Activated CD4-positive, alpha-beta T cell treated with anti-CD3 and anti-CD28 coated beads for 24 hours (primary cell): ENCODE data around the gene CYGB.
"Not testable (repeated sequence)": the region's sequence is repeated elsewhere in the genome, so short reads cannot be mapped to it uniquely, and the experiment has no call there.

Experiments used
- DNase-seq, 2 donors: peaks; one replicate each; pipeline ENCODE4 v3.0.0-alpha.2; 2020; ENCODE audit warnings: low read depth in 2 of 2

Gene CYGB

DNA sequence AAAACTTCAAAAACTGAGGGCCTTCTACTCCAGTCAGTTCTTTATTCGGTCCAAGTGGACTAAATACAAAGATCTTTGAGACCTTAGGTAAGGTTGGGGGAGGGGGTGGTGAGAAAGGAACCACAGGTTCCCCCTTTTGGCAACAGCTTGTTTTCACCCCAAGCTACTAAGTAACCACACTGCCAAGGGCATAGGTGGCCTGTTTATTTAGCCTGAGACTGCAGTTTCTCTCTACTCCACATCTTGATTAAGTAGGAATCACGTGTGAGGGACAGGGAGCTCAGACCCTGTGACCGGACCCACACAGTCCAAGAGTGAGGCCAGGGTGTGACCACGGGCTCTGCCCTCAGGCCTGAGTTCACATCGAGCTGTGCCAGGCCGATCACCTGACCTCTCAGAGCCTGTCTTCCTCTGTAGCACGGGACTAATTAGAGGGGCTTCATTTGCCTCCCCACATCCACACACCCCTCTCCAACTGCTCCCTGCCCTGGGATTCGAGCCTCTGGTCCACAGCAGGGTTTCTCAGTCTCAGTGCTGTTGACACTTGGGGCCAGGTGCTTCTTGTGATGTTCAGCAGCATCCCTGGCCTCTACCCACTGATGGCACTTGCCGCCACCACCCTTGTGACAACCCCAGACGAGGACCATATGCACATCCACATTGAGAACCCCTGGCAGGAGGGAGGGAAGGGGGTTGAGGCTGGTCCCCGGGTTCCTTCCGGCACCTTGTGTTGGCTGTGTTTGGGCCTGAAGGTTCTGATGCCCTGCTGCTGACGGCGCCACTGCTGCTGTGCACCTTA, 30.3 kb upstream of the CYGB start:
- no peak for DNase-seq

GRCh38 chr17:76566988-76567431, 29.5 kb upstream of the CYGB start:
- DNase-seq = no peak

GRCh38 chr17:76566613-76566943, 29.1 kb upstream of the CYGB start:
- no peak for DNase-seq

DNA sequence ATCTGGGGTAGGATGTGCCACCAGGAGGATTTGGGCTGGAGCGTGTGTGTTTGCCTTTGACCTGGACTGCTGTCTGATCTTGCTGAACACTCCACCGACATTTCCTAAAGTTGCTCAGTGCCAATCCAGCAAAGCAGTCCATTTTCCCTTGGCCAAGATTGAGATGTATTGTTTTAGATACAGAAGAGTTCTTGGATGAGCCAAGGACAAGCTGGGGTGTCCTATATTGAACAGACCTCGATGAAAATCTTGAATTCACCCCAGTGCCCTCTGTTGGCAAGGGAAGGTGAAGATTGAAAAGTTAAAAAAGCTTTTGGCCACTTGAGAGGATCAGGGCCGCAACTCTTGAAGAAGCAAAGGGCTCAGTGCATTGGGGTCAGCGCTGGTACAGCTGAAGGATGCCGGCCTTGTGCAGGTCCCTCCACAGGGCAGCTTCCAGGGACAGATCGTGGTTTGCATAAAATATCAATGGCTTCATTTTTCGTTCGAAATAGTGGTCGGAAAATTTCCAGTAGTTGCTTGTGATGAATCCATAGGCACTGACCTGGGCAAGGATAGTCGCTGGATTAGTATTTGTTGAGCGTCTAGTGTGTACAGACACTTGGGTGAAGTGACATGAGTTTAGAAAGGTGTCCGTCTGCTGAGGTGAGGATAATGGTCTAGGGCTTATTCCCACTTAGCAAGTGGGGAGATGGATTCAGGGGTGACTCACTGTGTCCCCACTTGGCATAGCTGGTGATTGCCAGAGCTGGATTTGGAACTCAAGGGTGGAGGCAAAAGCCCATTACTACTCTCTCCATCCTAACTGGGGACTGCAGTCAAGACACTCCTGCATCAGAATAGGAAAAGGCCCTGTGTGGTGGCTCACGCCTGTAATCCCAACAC, 28.5 kb upstream of the CYGB start:
- no peak for DNase-seq

GRCh38 chr17:76564991-76565727, 27.6 kb upstream of the CYGB start:
- not testable (repeated sequence) for DNase-seq

DNA sequence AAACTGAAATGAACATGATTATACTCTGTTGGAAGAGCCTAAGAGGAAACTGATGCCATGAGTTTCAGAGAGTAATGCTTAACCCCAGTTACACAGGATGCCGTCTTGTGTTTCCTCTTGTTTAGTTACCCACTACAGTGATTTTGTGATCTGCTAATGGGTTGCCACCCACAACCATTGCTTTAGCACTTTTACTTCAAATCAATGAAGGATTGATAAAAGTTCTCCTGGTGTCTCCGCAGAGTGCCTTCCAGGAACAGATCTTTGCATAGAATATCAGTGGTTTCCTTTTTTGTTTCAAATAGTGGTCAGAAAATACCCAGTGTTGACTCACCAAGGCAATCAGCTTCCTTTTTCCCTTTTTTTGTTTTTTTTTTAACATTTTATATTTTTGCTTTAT, 25.9 kb upstream of the CYGB start:
- DNase-seq = not testable (repeated sequence)

DNA sequence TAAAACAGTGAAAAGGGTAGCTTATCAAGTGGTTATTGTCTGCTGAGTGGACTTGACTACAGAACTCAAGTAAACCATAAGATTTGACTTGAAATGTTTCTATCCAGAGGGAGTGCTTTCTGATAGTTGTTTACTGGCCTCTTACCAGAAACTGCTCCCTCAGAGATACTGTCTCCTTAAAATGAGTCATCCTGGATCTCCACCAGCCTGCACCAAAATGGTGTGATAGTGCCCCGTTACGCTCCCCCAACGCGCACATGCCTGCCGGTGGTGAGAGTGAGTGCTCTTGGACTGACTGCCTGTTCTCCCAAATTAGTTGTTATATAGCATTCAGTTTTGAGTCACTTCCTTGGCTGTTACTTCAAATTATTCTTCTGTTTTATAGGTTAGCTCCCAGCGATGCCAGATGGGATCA, 25.2 kb upstream of the CYGB start:
- DNase-seq = no peak

GRCh38 chr17:76561799-76562268, 24.3 kb upstream of the CYGB start:
- no peak for DNase-seq

GRCh38 chr17:76561332-76561731, 23.8 kb upstream of the CYGB start:
- DNase-seq = no peak

- no peak for DNase-seq
These were observed 23.3 kb upstream of the CYGB start for GRCh38 chr17:76560877-76561221.

DNA sequence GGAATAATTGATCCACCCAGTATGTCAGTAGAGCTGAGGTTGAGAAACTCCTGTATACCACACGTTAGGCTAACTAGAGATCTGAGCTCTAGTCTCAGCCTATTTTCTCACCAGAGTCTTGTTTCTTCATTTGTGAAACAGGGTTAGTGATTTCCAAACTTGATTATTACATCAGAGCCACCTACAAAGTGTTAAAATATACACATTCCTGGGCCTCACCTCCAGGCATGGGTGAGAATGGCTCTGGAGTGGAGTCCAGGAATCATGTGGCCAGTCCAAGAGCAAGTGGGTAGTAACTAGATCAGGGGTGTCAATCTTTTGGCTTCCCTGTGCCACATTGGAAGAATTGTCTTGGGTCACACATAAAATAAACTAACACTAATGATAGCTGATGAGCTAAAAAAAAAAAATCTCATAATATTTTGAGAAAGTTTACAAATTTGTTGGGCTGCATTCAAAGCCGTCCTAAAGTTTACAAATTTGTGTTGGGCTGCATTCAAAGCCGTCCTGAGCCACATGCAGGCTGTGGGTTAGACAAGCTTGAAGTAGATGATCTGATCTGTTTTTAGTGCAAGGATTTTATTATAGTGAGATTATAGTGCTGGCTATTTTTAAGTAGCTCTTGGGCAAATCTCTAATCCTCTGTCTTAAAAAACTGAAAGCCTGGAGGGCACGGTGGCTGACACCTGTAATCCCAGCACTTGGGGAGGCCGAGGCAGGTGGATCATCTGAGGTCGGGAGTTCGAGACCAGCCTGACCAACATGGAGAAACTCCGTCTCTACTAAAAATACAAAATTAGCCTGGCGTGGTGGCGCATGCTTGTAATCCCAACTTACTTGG, 22.7 kb upstream of the CYGB start:
- DNase-seq = no peak

DNA sequence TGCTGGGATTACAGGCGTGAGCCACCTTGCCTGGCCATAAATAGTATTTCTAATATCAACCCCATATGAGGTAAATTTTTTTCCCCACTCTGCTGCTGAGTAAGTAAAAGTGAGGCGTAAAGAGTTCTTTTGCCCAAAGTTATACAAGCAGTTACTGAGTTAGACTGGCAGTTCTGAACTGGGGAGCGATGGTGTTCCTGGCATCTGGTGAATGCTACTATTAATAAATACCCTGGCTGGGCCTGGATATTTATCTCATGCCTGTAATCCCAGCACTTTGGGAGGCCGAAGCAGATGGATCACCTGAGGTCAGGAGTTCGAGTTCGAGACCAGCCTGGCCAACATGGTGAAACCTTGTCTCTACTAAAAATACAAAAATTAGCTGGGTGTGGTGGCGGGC, 22.0 kb upstream of the CYGB start:
- DNase-seq = not testable (repeated sequence)

DNA sequence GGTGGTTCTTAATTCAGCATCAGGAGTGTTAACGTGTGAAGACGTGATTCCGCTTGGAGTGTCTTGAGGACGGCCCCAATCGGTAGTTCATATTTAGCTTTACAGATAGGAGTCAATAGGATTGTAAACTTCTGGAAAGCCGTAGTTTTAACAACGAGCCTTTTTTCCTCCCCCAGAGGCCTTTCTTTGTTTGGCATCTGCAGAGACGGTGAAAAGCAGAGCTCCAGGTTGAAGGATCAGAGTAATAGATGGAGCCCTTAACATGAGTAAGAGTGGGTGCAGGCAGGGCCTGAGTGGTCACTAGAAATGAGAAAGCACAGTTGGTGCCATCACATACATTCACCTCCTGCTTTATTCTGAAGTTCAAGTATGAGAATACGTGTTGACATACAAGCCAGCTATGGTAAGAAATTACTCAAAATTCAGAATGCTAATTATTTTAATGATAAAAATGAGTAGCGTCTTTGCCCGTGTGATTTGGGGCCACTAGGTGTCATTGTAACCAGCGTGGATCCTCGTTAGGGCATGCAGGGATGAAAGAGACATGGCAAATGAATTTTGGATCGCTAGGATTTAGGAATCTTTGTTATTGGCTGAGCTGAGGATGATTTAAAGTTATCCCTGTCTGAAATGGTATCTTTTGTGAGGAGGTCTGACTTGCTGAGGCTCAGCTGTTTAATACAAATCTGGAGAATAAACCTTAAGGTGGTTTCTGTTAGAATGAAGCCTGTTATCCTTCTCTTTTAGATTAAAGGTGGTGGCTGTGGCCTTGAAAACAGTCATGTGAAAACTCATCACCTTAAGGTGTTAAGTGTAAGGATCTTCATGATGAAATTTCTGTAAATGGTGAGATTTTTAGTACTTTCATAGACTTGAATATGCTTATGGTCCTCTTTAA, 20.9 kb upstream of the CYGB start:
- DNase-seq = no peak

DNA sequence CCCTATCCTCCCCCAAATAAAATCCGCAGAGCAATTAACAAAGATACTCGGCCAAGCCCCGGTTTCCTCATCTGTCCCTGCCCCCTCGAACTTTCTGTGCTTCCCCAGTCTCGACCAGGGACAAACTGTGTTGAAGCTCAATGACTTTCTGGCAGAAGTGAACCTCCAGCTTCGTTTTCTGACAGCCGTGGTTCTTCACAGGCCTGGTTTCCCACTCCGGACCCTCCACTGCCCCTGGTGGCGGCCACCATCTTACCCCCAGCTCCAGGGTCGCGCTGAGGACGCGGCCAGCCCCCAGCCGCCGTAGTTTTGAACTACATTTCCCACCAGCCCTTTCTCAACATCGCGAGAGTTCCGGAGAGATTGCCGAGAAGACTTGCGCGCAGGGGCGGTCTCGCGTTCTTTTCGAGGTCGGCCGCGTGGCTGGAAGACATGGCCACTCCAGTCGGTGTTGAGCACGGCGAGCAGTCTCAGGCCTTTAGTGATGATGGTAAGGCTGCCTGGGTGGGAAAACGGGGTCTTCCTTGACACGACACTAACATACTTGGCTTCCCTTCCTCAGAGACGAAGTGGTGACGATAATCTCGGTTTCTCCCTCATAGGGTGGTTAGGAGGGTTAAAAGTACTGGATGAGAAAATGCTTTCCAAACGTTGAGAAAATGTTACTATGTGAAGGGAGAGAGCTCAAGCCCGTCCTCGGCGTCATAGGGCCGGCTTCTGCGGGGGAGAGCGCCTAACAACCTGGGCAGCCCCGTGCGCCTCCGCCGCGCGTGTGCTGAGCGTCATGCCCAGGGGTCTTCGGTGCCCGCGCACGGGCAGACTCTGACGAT, 20.1 kb upstream of the CYGB start:
- DNase-seq = peak; percentile 88 to 89

DNA sequence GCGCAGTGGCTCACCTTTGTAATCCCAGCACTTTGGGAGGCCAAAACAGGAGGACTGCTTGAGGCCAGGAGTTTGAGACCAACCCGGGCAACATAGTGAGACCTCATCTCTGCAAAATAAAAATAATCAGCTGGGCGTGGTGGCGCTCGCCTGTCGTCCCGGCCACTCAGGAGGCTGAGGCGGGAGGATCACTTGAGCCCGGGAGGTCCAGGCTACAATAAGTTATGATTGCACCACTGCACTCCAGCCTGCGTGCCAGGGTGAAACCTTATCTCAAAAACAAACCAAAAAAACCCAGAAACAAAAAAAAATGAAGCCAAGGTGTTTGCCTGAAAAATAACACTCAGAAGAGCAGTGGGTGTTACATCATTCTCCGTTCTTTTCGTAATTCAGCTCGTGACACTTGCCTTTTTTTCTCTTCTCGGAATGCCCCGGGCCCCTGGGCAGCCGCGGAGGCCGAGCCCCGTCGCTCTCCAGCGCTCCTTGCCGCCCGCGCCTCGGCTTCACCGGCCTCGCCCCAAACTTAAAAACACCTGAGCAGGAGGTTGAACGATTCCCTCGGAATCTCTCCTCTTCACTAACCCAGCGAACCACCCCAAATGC, 19.4 kb upstream of the CYGB start:
- DNase-seq = no peak

DNA sequence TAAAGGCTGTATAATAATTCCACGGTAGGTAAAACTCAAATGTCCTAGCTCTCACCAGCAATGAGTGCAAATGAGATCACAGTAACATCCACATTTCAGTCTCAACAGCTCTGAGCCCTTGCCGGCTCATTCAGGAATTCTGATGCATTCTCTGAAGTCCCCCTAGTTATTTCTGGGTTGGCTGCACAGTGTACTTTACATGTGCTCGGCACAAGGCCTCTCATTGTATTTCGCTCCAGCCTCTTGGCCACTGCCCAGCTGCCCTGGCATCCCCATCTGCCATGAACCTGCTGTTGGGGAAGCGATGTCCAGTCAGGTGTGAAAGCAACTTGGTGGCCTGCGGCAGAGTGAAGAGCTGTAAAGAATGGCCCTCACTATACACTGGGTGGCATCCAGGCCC, 16.6 kb upstream of the CYGB start:
- DNase-seq = no peak

- no peak for DNase-seq
These were observed 15.8 kb upstream of the CYGB start for GRCh38 chr17:76553178-76553908.

DNA sequence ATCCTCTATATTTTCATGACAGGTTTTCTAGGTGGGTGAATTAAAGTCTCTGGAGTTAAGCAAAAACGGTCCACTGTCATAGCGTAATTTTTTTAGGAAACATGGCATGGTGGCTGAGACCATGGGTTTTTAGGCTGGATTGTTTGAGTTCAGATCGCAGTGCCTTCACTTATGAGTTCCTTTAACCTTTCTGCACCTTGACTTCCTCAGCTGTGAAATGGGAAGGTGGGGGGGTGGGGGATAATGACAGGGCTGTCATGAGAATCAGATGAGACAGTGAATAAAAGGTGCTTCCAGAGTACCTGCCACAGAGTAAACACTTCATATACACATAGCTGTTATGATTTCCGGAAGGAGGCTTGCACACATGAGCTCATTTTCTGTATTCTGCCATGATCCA, 14.2 kb upstream of the CYGB start:
- no peak for DNase-seq
